Colonic mucosa (tissue), 4 donors: ENCODE measurements around the gene HSDL1. TPM values are rescaled to one million over a fixed set of nuclear protein-coding genes. Genes with fewer than 3 reads are reported as not detected.

Experiments
- DNase-seq: peaks from one replicate; pipeline ENCODE4 v3.0.0-alpha.2; 2020
- H3K27ac ChIP-seq: fragments of 200-600 bp; one replicate; pipeline ENCODE4 v1.8.0; 2021
- H3K27me3 ChIP-seq: fragments of 200-600 bp; one replicate; pipeline ENCODE4 v1.8.0; 2021
- H3K36me3 ChIP-seq: fragments of 200-600 bp; one replicate; pipeline ENCODE4 v1.8.0; 2021
- H3K4me1 ChIP-seq: fragments of 200-600 bp; one replicate; pipeline ENCODE4 v1.8.0; 2021; ENCODE audit warnings: mild to moderate bottlenecking
- H3K4me3 ChIP-seq: fragments of 200-600 bp; one replicate; pipeline ENCODE4 v1.8.0; 2021
- H3K9ac ChIP-seq, 2 donors: one replicate each; pipeline ENCODE4 v1.7.0; 2013; ENCODE audit warnings: control low read depth in 2 of 2, low read depth in 2 of 2, low read length in 2 of 2
- H3K9me3 ChIP-seq: fragments of 200-600 bp; one replicate; pipeline ENCODE4 v1.8.0; 2021
- intact Hi-C: fragments of 100-400 bp; cut with DNase I; formaldehyde crosslinking; loops from one replicate; pipeline ENCODE4 v1.14.1; 2022
- total RNA-seq, 2 donors: library from RNA; stranded (reverse); fragmentation: NEBNext Ultra II Directional in 1 of 2; extraction: Animal tissue kit (Norgen Biotek cat#: 25700) in 1 of 2; gene quantifications; one replicate each; pipeline ENCODE4 v1.2.1, GENCODE V29; 2021
- TF ChIP-seq, protein P1 (sequence below): fragments of 200-600 bp; IDR thresholded peaks from one replicate; pipeline ENCODE4 v1.8.0; 2022; ENCODE audit warnings: antibody characterized with exemption, mild to moderate bottlenecking
- donor health status: healthy.
- donor health status: DM: no; HTN: no; CAD: no.
- donor health status: DM: no; HTN: no; CAD: no.

The HSDL1 gene
- total RNA-seq, 2 donors from 2014 or later: 10.7 to 12.9 TPM

GRCh38 chr16:84137769-84138357 is 7.1 kb downstream of the HSDL1 start:
- TF ChIP-seq, protein P1, sequence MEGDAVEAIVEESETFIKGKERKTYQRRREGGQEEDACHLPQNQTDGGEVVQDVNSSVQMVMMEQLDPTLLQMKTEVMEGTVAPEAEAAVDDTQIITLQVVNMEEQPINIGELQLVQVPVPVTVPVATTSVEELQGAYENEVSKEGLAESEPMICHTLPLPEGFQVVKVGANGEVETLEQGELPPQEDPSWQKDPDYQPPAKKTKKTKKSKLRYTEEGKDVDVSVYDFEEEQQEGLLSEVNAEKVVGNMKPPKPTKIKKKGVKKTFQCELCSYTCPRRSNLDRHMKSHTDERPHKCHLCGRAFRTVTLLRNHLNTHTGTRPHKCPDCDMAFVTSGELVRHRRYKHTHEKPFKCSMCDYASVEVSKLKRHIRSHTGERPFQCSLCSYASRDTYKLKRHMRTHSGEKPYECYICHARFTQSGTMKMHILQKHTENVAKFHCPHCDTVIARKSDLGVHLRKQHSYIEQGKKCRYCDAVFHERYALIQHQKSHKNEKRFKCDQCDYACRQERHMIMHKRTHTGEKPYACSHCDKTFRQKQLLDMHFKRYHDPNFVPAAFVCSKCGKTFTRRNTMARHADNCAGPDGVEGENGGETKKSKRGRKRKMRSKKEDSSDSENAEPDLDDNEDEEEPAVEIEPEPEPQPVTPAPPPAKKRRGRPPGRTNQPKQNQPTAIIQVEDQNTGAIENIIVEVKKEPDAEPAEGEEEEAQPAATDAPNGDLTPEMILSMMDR: no peak
- no peak for DNase-seq
- H3K9ac ChIP-seq: no peak overlapping the region
- no peaks in the 10 kb centered on the region for H3K36me3 ChIP-seq
- H3K4me1 ChIP-seq: no peaks in the 10 kb centered on the region
- no peaks in the 10 kb centered on the region for H3K9me3 ChIP-seq
- H3K27ac ChIP-seq: no peak overlapping the region
- no peak overlapping the region for H3K4me3 ChIP-seq
- intact Hi-C loops: no loop called here
- H3K27me3 ChIP-seq: no peaks in the 10 kb centered on the region

DNA sequence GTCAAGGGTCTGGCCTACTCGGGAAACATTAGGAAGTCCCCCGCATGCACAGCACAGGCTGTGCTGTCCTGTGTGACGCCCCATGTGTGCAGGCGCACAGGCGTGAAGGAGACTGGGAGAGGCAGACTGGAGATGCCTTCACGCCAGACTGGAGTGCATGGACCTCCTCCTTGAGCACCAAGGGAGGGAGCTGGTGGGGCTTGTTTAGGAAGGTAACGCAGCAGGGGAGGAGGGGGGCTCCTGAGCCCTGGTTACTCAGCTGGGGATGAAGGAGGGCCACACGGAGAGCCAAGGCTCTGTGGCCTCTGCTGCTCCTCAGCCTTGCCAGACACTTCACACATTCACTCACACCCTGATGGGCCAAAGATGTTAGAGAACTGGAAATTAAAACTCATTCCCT is 7.7 kb downstream of the HSDL1 start:
- no peak for DNase-seq
- no peak overlapping the region for H3K4me3 ChIP-seq
- H3K36me3 ChIP-seq: no peaks in the 10 kb centered on the region
- H3K27ac ChIP-seq: no peak overlapping the region
- H3K27me3 ChIP-seq: no peaks in the 10 kb centered on the region
- TF ChIP-seq, protein P1: no peak
- no peaks in the 10 kb centered on the region for H3K4me1 ChIP-seq
- no peaks in the 10 kb centered on the region for H3K9me3 ChIP-seq
- intact Hi-C loops: no loop called here
- H3K9ac ChIP-seq: no peak overlapping the region

DNA sequence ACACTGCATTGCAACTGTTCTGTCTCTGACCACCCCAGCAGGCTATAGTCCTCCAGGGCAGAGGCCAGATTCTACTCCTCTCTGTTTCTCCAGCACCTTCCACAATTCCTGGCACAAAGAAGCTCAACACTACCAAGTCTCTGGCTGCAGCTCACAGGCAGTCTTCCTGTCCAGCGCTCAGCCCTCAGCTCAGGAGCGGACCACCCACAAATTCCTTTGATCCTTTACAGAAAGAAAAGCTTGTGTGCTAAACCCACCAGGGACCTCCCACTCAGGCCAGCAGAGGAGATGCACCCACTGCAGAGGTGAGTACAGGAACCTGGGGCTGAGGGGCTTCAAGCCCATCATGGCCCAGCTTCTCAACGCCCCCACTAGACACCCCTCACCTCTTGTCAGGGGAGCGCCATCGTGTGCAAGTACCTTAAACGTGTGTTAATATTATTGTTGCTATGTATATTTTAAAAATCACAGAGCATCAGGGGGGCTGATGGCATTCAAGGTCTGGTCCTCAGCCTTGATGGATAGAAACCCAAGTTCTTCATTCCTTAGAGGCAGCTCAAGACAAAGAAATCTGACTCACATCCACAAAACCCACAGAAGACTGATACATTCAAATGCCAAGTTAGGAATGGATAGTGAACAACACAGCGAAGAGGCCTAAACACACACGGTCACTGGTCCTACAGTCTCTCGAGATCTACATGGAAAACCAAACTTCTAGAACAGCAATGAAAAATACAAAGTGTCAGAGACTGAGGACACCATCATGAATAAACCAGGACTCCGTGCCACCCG is 8.4 kb downstream of the HSDL1 start:
- Histone ChIP-seq H3K27ac (no peak overlapping the region), H3K9ac (no peak overlapping the region), H3K36me3 (no peaks in the 10 kb centered on the region), H3K27me3 (no peaks in the 10 kb centered on the region), H3K9me3 (no peaks in the 10 kb centered on the region), H3K4me3 (no peak overlapping the region), H3K4me1 (no peaks in the 10 kb centered on the region)
- DNase-seq: no peak
- intact Hi-C loops: no loop called here
- TF ChIP-seq, protein P1: no peak

DNA sequence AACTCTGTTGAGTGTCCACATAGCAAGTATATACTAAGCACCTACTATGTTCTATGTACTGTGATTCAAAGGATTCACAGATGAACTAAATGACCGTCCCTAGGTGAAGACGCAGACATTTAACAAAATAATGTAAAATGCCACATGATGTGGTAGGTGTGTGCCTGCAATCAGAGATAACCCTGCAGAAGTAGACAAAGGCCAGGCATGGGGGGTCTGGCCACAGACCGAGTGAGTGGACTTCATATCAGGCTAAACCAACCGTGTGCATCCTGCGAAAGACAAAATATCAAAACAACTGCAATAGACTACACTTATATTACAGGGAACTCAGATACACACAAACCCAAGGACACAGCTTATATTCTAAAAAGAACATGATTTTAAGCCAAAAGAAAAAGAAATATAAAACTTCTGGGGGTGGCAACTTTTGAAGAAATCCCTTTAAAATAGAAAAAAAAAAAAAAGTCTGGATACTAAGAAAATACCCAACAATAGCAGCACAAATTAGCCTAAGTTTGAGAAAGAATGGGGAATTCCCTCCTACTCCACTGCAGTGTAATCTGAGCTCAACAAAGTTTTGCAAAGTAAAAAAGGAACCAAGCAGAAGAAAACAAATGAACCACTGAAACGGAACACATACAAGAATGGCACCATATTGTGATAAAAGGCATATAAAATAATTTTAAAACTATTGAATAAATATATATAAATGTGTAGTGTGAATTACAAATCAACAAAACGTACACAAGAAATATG is 12.3 kb downstream of the HSDL1 start:
- no peaks in the 10 kb centered on the region for H3K9me3 ChIP-seq
- no peaks in the 10 kb centered on the region for H3K4me1 ChIP-seq
- no peak overlapping the region for H3K9ac ChIP-seq
- H3K27me3 ChIP-seq: no peaks in the 10 kb centered on the region
- TF ChIP-seq, protein P1: no peak
- H3K36me3 ChIP-seq: no peaks in the 10 kb centered on the region
- intact Hi-C loops: no loop called here
- DNase-seq: no peak
- H3K4me3 ChIP-seq: no peak overlapping the region
- H3K27ac ChIP-seq: no peak overlapping the region

DNA sequence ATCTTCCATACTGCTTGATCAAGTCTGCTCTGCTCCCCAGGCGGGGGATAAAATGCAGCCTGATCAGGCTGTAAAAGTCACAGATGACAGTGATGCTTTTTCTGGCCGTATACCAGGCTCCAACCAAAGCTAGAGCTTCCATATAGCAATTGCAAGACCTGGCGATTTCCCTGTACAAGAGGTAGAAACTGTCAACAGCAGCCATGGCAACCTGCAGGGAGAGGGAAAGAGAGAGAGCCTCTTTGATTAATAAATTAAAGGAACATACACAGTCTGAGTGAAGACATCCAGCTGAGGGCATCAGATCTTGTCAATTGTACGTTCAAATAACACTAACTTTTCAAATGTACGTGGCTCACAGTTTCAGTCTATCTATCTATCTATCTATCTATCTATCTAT is 13.9 kb downstream of the HSDL1 start:
- TF ChIP-seq, protein P1: no peak
- no peaks in the 10 kb centered on the region for H3K27me3 ChIP-seq
- no peak overlapping the region for H3K9ac ChIP-seq
- no peak overlapping the region for H3K4me3 ChIP-seq
- H3K9me3 ChIP-seq: no peaks in the 10 kb centered on the region
- intact Hi-C loops: no loop called here
- H3K27ac ChIP-seq: no peak overlapping the region
- no peaks in the 10 kb centered on the region for H3K36me3 ChIP-seq
- no peaks in the 10 kb centered on the region for H3K4me1 ChIP-seq
- no peak for DNase-seq
